Endothelial cell of umbilical vein (primary cell): ENCODE data around the gene CLCA4. TPM values are rescaled to one million over a fixed set of nuclear protein-coding genes. Genes with fewer than 3 reads are reported as not detected.

Experiments
- BruUV-seq: library from RNA; stranded (reverse); fragments of 400-500 nt; replicated peaks from 2 replicates; lab custom pipeline; 2021; lab: Mats Ljungman, UMichigan
- CTCF ChIA-PET: fragments of 300-600, 350-600 bp; sonication (Branson Sonifier 250); formaldehyde crosslinking; loops from one replicate; lab custom pipeline; 2021; ENCODE audit warnings: antibody characterized with exemption, inconsistent platforms; lab: Charles Lee
- POLR2A ChIA-PET: fragments of 300-600, 350-600 bp; sonication (Branson Sonifier 250); formaldehyde crosslinking; loops from one replicate; lab custom pipeline; 2021; ENCODE audit warnings: antibody characterized with exemption, inconsistent platforms; lab: Charles Lee
- DNase-seq: peaks from one replicate; pipeline ENCODE4 v3.0.0-alpha.2; 2011; ENCODE audit warnings: low read depth, low spot score
- FAIRE-seq: peaks from 2 replicates; lab custom pipeline; 2011; peaks lifted over from hg19 to GRCh38; lab: Jason Lieb, UNC
- H2AFZ ChIP-seq: 2 replicates; pipeline ENCODE4 v1.6.0; 2012; ENCODE audit warnings: low read depth, low read length, control low read depth, inconsistent platforms
- H3K27ac ChIP-seq: 2 replicates; pipeline ENCODE4 v1.5.1; 2011; ENCODE audit warnings: low read depth, mild to moderate bottlenecking, control low read depth, low read length, moderate library complexity; ENCODE audit not compliant: insufficient read depth
- H3K27me3 ChIP-seq, 2 experiments: 2 replicates each; pipeline versions ENCODE4 v1.6.0 to v1.6.1; 2011; ENCODE audit warnings: low read length in 2 of 2, mixed read lengths in 1 of 2; ENCODE audit not compliant: control insufficient read depth in 2 of 2, insufficient read depth in 2 of 2
- H3K36me3 ChIP-seq, 2 experiments: 2 replicates in 1 of 2; 3 replicates in 1 of 2; pipeline ENCODE4 v1.5.1; 2011; ENCODE audit warnings: low read length in 2 of 2, mild to moderate bottlenecking in 1 of 2, moderate library complexity in 1 of 2; ENCODE audit not compliant: control insufficient read depth in 2 of 2, insufficient read depth in 2 of 2; ENCODE audit errors: extremely low read depth in 1 of 2
- H3K4me1 ChIP-seq: 3 replicates; pipeline ENCODE4 v1.5.1; 2011; ENCODE audit warnings: mild to moderate bottlenecking, low read length; ENCODE audit not compliant: control insufficient read depth, insufficient read depth; ENCODE audit errors: extremely low read depth
- H3K4me2 ChIP-seq: 2 replicates; pipeline ENCODE4 v1.6.1; 2011; ENCODE audit warnings: low read length, control low read depth, mixed read lengths; ENCODE audit not compliant: insufficient read depth
- H3K4me3 ChIP-seq, 3 experiments: fragments of 200-600 bp in 1 of 3; sonication (generic), shearing (Covaris generic) in 1 of 3; replicated peaks in 1 of 3; 2 replicates each; pipeline ENCODE4 v1.5.1; 2011 to 2016; ENCODE audit warnings: control low read depth in 3 of 3, low read length in 3 of 3, mild to moderate bottlenecking in 2 of 3, inconsistent platforms in 1 of 3, low read depth in 1 of 3, moderate library complexity in 1 of 3; ENCODE audit not compliant: insufficient read depth in 1 of 3
- H3K79me2 ChIP-seq: 2 replicates; pipeline ENCODE4 v1.6.0; 2012; ENCODE audit warnings: low read length, inconsistent platforms; ENCODE audit not compliant: control insufficient read depth, insufficient read depth
- H3K9ac ChIP-seq: replicated peaks from 2 replicates; pipeline ENCODE3; 2011; ENCODE audit warnings: low read length, control low read depth; ENCODE audit not compliant: insufficient read depth; ENCODE audit errors: extremely low read depth
- H3K9me1 ChIP-seq: replicated peaks from 3 replicates; pipeline ENCODE4 v1.6.0; 2011; ENCODE audit warnings: mild to moderate bottlenecking, low read length; ENCODE audit not compliant: control insufficient read depth, insufficient read depth; ENCODE audit errors: extremely low read depth
- H3K9me3 ChIP-seq: replicated peaks from 2 replicates; pipeline ENCODE4 v1.5.1; 2012; ENCODE audit warnings: low read length, inconsistent platforms; ENCODE audit not compliant: control insufficient read depth, insufficient read depth
- H4K20me1 ChIP-seq: replicated peaks from 2 replicates; pipeline ENCODE3; 2011; ENCODE audit warnings: mild to moderate bottlenecking, low read length; ENCODE audit not compliant: control insufficient read depth, insufficient read depth; ENCODE audit errors: extremely low read depth
- CTCF ChIP-seq, 2 donors: IDR thresholded peaks; 1 replicate in 1 of 2; 2 replicates in 1 of 2; pipeline ENCODE4 v1.5.1; 2011; ENCODE audit warnings: low read length in 2 of 2, mild to moderate bottlenecking in 2 of 2, moderate library complexity in 2 of 2, control low read depth in 1 of 2, inconsistent platforms in 1 of 2, low read depth in 1 of 2; ENCODE audit not compliant: insufficient read depth in 1 of 2; ENCODE audit errors: extremely low read depth in 1 of 2
- EZH2 ChIP-seq: IDR thresholded peaks from 2 replicates; pipeline ENCODE4 v1.6.1; 2012; ENCODE audit warnings: borderline replicate concordance, low read depth, mild to moderate bottlenecking, moderate library complexity, low read length, inconsistent platforms; ENCODE audit not compliant: severe bottlenecking
- FOS ChIP-seq: IDR thresholded peaks from 2 replicates; pipeline ENCODE4 v1.6.1; 2011; ENCODE audit warnings: mild to moderate bottlenecking, low read length, moderate library complexity, borderline replicate concordance; ENCODE audit not compliant: insufficient read depth
- GATA2 ChIP-seq: IDR thresholded peaks from 2 replicates; pipeline ENCODE4 v1.7.0; 2011; ENCODE audit warnings: low read depth, mild to moderate bottlenecking, moderate library complexity, mixed read lengths, low read length; ENCODE audit not compliant: insufficient read length, insufficient read depth
- JUN ChIP-seq: IDR thresholded peaks from 2 replicates; pipeline ENCODE4 v1.6.1; 2011; ENCODE audit warnings: borderline replicate concordance, low read depth; ENCODE audit not compliant: insufficient read length, insufficient read depth
- MAX ChIP-seq: IDR thresholded peaks from 2 replicates; pipeline ENCODE4 v1.6.1; 2011; ENCODE audit not compliant: insufficient read depth, insufficient read length
- MYC ChIP-seq: IDR thresholded peaks from one replicate; pipeline ENCODE4 v1.6.1; 2011; ENCODE audit warnings: mild to moderate bottlenecking, low read depth, low read length
- POLR2A ChIP-seq: IDR thresholded peaks from 2 replicates; pipeline ENCODE4 v1.6.1; 2012; ENCODE audit warnings: low read depth, mild to moderate bottlenecking, control low read depth, low read length
- POLR2AphosphoS5 ChIP-seq: IDR thresholded peaks from 2 replicates; pipeline ENCODE4 v1.6.1; 2012; ENCODE audit warnings: low read depth, mild to moderate bottlenecking, control low read depth, low read length, moderate library complexity; ENCODE audit not compliant: insufficient read depth
- dilution Hi-C: fragments of 300-500 bp; cut with MboI; formaldehyde crosslinking; loops from one replicate; pipeline ENCODE4 v1.15.0; 2019; ENCODE audit warnings: low sequenced_read_pairs; ENCODE audit not compliant: extremely low pct_ligation_motif_present
- intact Hi-C: fragments of 100-400 bp; cut with micrococcal nuclease; formaldehyde crosslinking; loops from one replicate; pipeline ENCODE4 v1.10.0; 2022
- polyA plus RNA-seq, 4 experiments: library from polyadenylated mRNA; depleted of rRNA in 3 of 4; stranded (reverse) in 3 of 4; unstranded in 1 of 4; fragments of >200 nt; gene quantifications; 2 replicates each; pipeline versions ENCODE4 v1.2.1 to v1.2.3, GENCODE V29; 2011 to 2012; ENCODE audit warnings: missing spikeins in 1 of 4
- total RNA-seq: library from RNA; stranded (reverse); gene quantifications from 2 replicates; pipeline ENCODE4 v1.2.3, GENCODE V29; 2021

The CLCA4 gene
- total and polyA plus RNA-seq, 2 donors (not counting 3 experiments of a cell fraction or from before 2014, with no cell fraction given) = not detected

- Histone ChIP-seq H3K79me2 (no peaks in the 10 kb centered on the region), H3K9me1 (no peaks in the 10 kb centered on the region), H2AFZ (no peak overlapping the region), H3K4me1 (no peaks in the 10 kb centered on the region), H3K9ac (no peak overlapping the region), H3K9me3 (no peaks in the 10 kb centered on the region), H4K20me1 (no peaks in the 10 kb centered on the region), H3K27me3 (peaks cover 4 to 5% of the 10 kb centered on the region in 2 experiments), H3K4me2 (no peak overlapping the region), H3K27ac (no peak overlapping the region), H3K36me3 (no peaks in the 10 kb centered on the region), H3K4me3 (no peak overlapping the region)
- CTCF ChIA-PET = no interaction called here
- DNase-seq (no peak), FAIRE-seq (no peak)
- dilution Hi-C loops (no loop called here), intact Hi-C loops (no loop called here)
- BruUV-seq = no TSS peak
- TF ChIP-seq CTCF (IDR thresholded peaks at IDR 0.05; ENCODE audit: extremely low read depth in 1 of 2, insufficient read depth in 1 of 2, low read depth in 1 of 2, low read length in 2 of 2) (no peak), MAX (no peak), FOS (no peak), MYC (no peak), GATA2 (no peak), POLR2AphosphoS5 (no peak), EZH2 (no peak), JUN (no peak), POLR2A (no peak)
- POLR2A ChIA-PET = no interaction called here
Observed at GRCh38 chr1:86567878-86568277, 21.0 kb downstream of the CLCA4 start.
